Thyroid gland (tissue), 4 donors: ENCODE data around the gene NR6A1.

Experiments
- POLR2A ChIP-seq, 2 donors: fragments of 450-650 bp; IDR thresholded peaks; one replicate each; pipeline ENCODE4 v1.6.1; 2017; ENCODE audit warnings: antibody characterized with exemption in 2 of 2, mild to moderate bottlenecking in 2 of 2, moderate library complexity in 1 of 2
- TF ChIP-seq, protein P1 (sequence below), 6 experiments: fragments of 200-600 bp in 3 of 6; fragments of 450-650 bp in 3 of 6; sonication (generic) in 3 of 6; IDR thresholded peaks; one replicate each; pipeline ENCODE4 v1.5.1; 2016 to 2019; ENCODE audit warnings: antibody characterized with exemption in 6 of 6, mild to moderate bottlenecking in 2 of 6, inconsistent platforms in 1 of 6, moderate library complexity in 1 of 6

- TF ChIP-seq POLR2A (IDR thresholded peaks at IDR 0.05): no peak
- TF ChIP-seq, protein P1, sequence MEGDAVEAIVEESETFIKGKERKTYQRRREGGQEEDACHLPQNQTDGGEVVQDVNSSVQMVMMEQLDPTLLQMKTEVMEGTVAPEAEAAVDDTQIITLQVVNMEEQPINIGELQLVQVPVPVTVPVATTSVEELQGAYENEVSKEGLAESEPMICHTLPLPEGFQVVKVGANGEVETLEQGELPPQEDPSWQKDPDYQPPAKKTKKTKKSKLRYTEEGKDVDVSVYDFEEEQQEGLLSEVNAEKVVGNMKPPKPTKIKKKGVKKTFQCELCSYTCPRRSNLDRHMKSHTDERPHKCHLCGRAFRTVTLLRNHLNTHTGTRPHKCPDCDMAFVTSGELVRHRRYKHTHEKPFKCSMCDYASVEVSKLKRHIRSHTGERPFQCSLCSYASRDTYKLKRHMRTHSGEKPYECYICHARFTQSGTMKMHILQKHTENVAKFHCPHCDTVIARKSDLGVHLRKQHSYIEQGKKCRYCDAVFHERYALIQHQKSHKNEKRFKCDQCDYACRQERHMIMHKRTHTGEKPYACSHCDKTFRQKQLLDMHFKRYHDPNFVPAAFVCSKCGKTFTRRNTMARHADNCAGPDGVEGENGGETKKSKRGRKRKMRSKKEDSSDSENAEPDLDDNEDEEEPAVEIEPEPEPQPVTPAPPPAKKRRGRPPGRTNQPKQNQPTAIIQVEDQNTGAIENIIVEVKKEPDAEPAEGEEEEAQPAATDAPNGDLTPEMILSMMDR (IDR thresholded peaks at IDR 0.05): no peak
These were observed 91.1 kb downstream of the NR6A1 start for GRCh38 chr9:124680049-124680448.
